HepG2 (cell line): ENCODE data around the gene DPP7. TPM values are rescaled to one million over a fixed set of nuclear protein-coding genes. Genes with fewer than 3 reads are reported as not detected.

ENCODE experiments used
- EED ChIP-seq: sonication (generic); formaldehyde crosslinking; IDR thresholded peaks from 2 replicates; pipeline ENCODE4 v1.5.0; 2020; ENCODE audit warnings: mild to moderate bottlenecking, missing genetic modification reagents
- GZF1 ChIP-seq: sonication (generic); formaldehyde crosslinking; IDR thresholded peaks from 2 replicates; pipeline ENCODE4 v1.5.1; 2020; ENCODE audit warnings: mild to moderate bottlenecking, missing genetic modification reagents
- HMG20A ChIP-seq: IDR thresholded peaks from 2 replicates; pipeline ENCODE4 v1.6.1; 2016; ENCODE audit warnings: borderline replicate concordance
- JARID2 ChIP-seq: sonication (generic); formaldehyde crosslinking; IDR thresholded peaks from 2 replicates; pipeline ENCODE4 v1.8.1; 2023; ENCODE audit warnings: missing genetic modification reagents, inconsistent platforms; ENCODE audit not compliant: insufficient replicate concordance
- KLF11 ChIP-seq: IDR thresholded peaks from 2 replicates; pipeline ENCODE4 v1.6.1; 2016; ENCODE audit warnings: missing compliant biosample characterization
- MAFG ChIP-seq: sonication (generic); formaldehyde crosslinking; IDR thresholded peaks from 2 replicates; pipeline ENCODE4 v1.5.1; 2020; ENCODE audit warnings: mild to moderate bottlenecking, missing genetic modification reagents
- MEF2D ChIP-seq: sonication (generic); formaldehyde crosslinking; IDR thresholded peaks from 2 replicates; pipeline ENCODE4 v1.5.1; 2020; ENCODE audit warnings: mild to moderate bottlenecking, missing genetic modification reagents
- MIXL1 ChIP-seq: IDR thresholded peaks from 2 replicates; pipeline ENCODE4 v1.6.1; 2016
- NR3C1 ChIP-seq: sonication (generic); formaldehyde crosslinking; IDR thresholded peaks from 2 replicates; pipeline ENCODE4 v1.4.0; 2020; ENCODE audit warnings: missing genetic modification reagents
- PAWR ChIP-seq: sonication (generic); formaldehyde crosslinking; IDR thresholded peaks from 2 replicates; pipeline ENCODE4 v1.4.0; 2020; ENCODE audit warnings: missing genetic modification reagents, mild to moderate bottlenecking, borderline replicate concordance
- PITX1 ChIP-seq: sonication (generic); formaldehyde crosslinking; IDR thresholded peaks from 2 replicates; pipeline ENCODE4 v1.5.1; 2020; ENCODE audit warnings: mild to moderate bottlenecking, missing genetic modification reagents
- PTBP1 ChIP-seq: fragments of 200-400 bp; formaldehyde crosslinking; IDR thresholded peaks from 2 replicates; pipeline ENCODE4 v1.6.1; 2018; ENCODE audit warnings: low read length, low read depth; ENCODE audit not compliant: poor library complexity, severe bottlenecking
- REXO4 ChIP-seq: sonication (generic); formaldehyde crosslinking; IDR thresholded peaks from 2 replicates; pipeline ENCODE4 v1.8.0; 2022; ENCODE audit warnings: missing genetic modification reagents, mild to moderate bottlenecking, borderline replicate concordance
- SMAD9 ChIP-seq: sonication (generic); formaldehyde crosslinking; IDR thresholded peaks from 2 replicates; pipeline ENCODE4 v1.5.1; 2020; ENCODE audit warnings: mild to moderate bottlenecking, missing genetic modification reagents
- SRSF4 ChIP-seq: fragments of 200-400 bp; formaldehyde crosslinking; IDR thresholded peaks from one replicate; pipeline ENCODE4 v1.6.1; 2018; ENCODE audit warnings: mild to moderate bottlenecking, low read depth, low read length, moderate library complexity; ENCODE audit not compliant: poor library complexity, severe bottlenecking
- THYN1 ChIP-seq: sonication (generic); formaldehyde crosslinking; IDR thresholded peaks from 2 replicates; pipeline ENCODE4 v1.8.1; 2023; ENCODE audit warnings: low read depth, mild to moderate bottlenecking, moderate library complexity, missing genetic modification reagents, borderline replicate concordance
- ZNF124 ChIP-seq: sonication (generic); formaldehyde crosslinking; IDR thresholded peaks from 2 replicates; pipeline ENCODE4 v1.4.0; 2020; ENCODE audit warnings: missing genetic modification reagents
- ZNF354B ChIP-seq: sonication (generic); formaldehyde crosslinking; IDR thresholded peaks from 2 replicates; pipeline ENCODE4 v1.8.0; 2022; ENCODE audit warnings: mild to moderate bottlenecking, missing genetic modification reagents
- ZNF577 ChIP-seq: sonication (generic); formaldehyde crosslinking; IDR thresholded peaks from 2 replicates; pipeline ENCODE4 v1.4.0; 2020; ENCODE audit warnings: mild to moderate bottlenecking, low read depth, missing genetic modification reagents, borderline replicate concordance
- ZNF678 ChIP-seq: sonication (generic); formaldehyde crosslinking; IDR thresholded peaks from 2 replicates; pipeline ENCODE4 v1.4.0; 2020; ENCODE audit warnings: mild to moderate bottlenecking, missing genetic modification reagents
- ZNF75D ChIP-seq: sonication (generic); formaldehyde crosslinking; IDR thresholded peaks from 2 replicates; pipeline ENCODE4 v1.8.1; 2023; ENCODE audit warnings: missing genetic modification reagents, mild to moderate bottlenecking, borderline replicate concordance
- polyA plus RNA-seq, 8 experiments: library from polyadenylated mRNA; depleted of rRNA in 3 of 8; stranded (reverse) in 7 of 8; unstranded in 1 of 8; fragments of >200 nt; fragmentation: Illumina TruSeq in 4 of 8; extraction: Trizol in 4 of 8; gene quantifications; 2 replicates each; pipeline versions ENCODE4 v1.2.1 to v1.2.3, GENCODE V29; 2011 to 2016; ENCODE audit warnings: low read depth in 4 of 8, missing spikeins in 1 of 8, mixed read lengths in 1 of 8; ENCODE audit not compliant: insufficient read depth in 1 of 8
- total RNA-seq, 5 experiments: library from RNA; depleted of rRNA; stranded (reverse); fragments of >200 nt; fragmentation: Illumina TruSeq; extraction: Trizol; gene quantifications; 2 replicates each; pipeline ENCODE4 v1.2.3, GENCODE V29; 2016; ENCODE audit warnings: low read depth in 1 of 5
- TF ChIP-seq, protein P1 (sequence below): sonication (generic); formaldehyde crosslinking; IDR thresholded peaks from 2 replicates; pipeline ENCODE4 v1.4.0; 2020; ENCODE audit warnings: missing genetic modification reagents
- TF ChIP-seq, protein P2 (sequence below): IDR thresholded peaks from 2 replicates; pipeline ENCODE4 v1.6.1; 2018; ENCODE audit warnings: missing genetic modification reagents, mild to moderate bottlenecking, missing compliant biosample characterization
- TF ChIP-seq, protein P3 (sequence below): sonication (generic); formaldehyde crosslinking; IDR thresholded peaks from 2 replicates; pipeline ENCODE4 v1.8.0; 2022; ENCODE audit warnings: missing genetic modification reagents, mild to moderate bottlenecking, moderate library complexity, borderline replicate concordance
- TF ChIP-seq, protein P4 (sequence below): IDR thresholded peaks from 2 replicates; pipeline ENCODE4 v1.6.1; 2016; ENCODE audit warnings: mild to moderate bottlenecking

The DPP7 gene
- total and polyA plus RNA-seq, 2 of the 13 experiments (the other 11 are each of a cell fraction or from before 2014, with no cell fraction given) = 1.2 to 4.5 TPM

DNA sequence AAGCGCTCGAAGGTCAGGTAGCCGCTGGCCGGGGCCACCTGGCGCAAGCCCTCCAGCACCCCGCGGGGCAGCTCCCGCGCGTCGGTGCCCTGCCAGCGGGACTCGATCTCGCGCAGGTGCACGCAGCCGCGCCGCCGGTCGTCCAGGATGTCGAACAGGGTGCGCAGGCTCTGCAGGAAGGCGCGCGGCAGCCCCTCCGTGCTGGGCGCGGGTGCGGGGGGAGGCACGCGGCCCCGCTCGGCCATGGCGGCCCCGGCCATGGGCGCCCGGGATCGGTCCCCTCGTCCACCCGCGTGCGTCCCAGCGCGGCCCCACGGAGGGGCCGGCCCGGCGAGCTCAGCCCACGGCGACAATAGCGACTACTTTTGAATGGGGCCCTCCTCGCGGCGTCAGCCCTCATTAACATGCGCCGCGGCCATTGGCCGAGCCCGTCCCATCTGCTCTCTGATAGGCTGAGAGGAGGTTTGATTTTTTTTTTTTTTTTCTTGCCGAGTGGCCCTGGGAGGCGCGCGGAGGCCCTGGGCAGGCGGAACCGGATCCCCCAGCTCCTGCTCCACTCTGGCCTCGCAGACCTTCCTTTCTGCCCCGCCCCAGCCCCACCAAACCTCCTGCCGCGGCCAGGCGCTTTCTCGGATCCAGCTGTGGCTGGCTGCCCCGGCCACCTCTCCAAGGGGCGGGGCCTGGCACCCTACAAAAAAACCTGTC, 44.2 kb downstream of the DPP7 start, which contains the start of gene SAPCD2 (continued):
- TF ChIP-seq ZNF124 (no peak), PITX1 (CRISPR knock-in tag) (peak; percentile 7; the same call in 1 of the 2 replicates), KLF11 (CRISPR knock-in tag) (0 out of 2 replicates have a peak, but pooled peaks have one; percentile 16), ZNF75D (no peak), MIXL1 (0 out of 2 replicates have a peak, but pooled peaks have one; percentile 26), PTBP1 (no peak), MAFG (CRISPR knock-in tag) (no peak), ZNF577 (CRISPR knock-in tag) (0 out of 2 replicates have a peak, but pooled peaks have one; percentile 16), PAWR (CRISPR knock-in tag) (no peak), NR3C1 (no peak), JARID2 (CRISPR knock-in tag) (no peak), EED (CRISPR knock-in tag) (no peak), SMAD9 (CRISPR knock-in tag) (no peak), REXO4 (no peak), ZNF354B (CRISPR knock-in tag) (no peak), SRSF4 (no peak), MEF2D (CRISPR knock-in tag) (no peak; the same call in 1 of the 2 replicates), GZF1 (no peak), HMG20A (CRISPR knock-in tag) (no peak), ZNF678 (no peak), THYN1 (CRISPR knock-in tag) (no peak)
- TF ChIP-seq, protein P1, sequence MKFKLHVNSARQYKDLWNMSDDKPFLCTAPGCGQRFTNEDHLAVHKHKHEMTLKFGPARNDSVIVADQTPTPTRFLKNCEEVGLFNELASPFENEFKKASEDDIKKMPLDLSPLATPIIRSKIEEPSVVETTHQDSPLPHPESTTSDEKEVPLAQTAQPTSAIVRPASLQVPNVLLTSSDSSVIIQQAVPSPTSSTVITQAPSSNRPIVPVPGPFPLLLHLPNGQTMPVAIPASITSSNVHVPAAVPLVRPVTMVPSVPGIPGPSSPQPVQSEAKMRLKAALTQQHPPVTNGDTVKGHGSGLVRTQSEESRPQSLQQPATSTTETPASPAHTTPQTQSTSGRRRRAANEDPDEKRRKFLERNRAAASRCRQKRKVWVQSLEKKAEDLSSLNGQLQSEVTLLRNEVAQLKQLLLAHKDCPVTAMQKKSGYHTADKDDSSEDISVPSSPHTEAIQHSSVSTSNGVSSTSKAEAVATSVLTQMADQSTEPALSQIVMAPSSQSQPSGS (CRISPR knock-in tag) = no peak; the same call in 1 of the 2 replicates
- TF ChIP-seq, protein P2, sequence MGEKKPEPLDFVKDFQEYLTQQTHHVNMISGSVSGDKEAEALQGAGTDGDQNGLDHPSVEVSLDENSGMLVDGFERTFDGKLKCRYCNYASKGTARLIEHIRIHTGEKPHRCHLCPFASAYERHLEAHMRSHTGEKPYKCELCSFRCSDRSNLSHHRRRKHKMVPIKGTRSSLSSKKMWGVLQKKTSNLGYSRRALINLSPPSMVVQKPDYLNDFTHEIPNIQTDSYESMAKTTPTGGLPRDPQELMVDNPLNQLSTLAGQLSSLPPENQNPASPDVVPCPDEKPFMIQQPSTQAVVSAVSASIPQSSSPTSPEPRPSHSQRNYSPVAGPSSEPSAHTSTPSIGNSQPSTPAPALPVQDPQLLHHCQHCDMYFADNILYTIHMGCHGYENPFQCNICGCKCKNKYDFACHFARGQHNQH = peak; percentile 51; the same call in 1 of the 2 replicates
- TF ChIP-seq, protein P3, sequence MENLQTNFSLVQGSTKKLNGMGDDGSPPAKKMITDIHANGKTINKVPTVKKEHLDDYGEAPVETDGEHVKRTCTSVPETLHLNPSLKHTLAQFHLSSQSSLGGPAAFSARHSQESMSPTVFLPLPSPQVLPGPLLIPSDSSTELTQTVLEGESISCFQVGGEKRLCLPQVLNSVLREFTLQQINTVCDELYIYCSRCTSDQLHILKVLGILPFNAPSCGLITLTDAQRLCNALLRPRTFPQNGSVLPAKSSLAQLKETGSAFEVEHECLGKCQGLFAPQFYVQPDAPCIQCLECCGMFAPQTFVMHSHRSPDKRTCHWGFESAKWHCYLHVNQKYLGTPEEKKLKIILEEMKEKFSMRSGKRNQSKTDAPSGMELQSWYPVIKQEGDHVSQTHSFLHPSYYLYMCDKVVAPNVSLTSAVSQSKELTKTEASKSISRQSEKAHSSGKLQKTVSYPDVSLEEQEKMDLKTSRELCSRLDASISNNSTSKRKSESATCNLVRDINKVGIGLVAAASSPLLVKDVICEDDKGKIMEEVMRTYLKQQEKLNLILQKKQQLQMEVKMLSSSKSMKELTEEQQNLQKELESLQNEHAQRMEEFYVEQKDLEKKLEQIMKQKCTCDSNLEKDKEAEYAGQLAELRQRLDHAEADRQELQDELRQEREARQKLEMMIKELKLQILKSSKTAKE = no peak
- TF ChIP-seq, protein P4, sequence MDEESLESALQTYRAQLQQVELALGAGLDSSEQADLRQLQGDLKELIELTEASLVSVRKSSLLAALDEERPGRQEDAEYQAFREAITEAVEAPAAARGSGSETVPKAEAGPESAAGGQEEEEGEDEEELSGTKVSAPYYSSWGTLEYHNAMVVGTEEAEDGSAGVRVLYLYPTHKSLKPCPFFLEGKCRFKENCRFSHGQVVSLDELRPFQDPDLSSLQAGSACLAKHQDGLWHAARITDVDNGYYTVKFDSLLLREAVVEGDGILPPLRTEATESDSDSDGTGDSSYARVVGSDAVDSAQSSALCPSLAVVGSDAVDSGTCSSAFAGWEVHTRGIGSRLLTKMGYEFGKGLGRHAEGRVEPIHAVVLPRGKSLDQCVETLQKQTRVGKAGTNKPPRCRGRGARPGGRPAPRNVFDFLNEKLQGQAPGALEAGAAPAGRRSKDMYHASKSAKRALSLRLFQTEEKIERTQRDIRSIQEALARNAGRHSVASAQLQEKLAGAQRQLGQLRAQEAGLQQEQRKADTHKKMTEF = peak; percentile 52; the same call in 1 of the 2 replicates
